ENCODE measurements around the gene SERHL2.
"Not testable (repeated sequence)": the region's sequence is repeated elsewhere in the genome, so short reads cannot be mapped to it uniquely, and the experiment has no call there.

Gene SERHL2, protein sequence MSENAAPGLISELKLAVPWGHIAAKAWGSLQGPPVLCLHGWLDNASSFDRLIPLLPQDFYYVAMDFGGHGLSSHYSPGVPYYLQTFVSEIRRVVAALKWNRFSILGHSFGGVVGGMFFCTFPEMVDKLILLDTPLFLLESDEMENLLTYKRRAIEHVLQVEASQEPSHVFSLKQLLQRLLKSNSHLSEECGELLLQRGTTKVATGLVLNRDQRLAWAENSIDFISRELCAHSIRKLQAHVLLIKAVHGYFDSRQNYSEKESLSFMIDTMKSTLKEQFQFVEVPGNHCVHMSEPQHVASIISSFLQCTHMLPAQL

DNA sequence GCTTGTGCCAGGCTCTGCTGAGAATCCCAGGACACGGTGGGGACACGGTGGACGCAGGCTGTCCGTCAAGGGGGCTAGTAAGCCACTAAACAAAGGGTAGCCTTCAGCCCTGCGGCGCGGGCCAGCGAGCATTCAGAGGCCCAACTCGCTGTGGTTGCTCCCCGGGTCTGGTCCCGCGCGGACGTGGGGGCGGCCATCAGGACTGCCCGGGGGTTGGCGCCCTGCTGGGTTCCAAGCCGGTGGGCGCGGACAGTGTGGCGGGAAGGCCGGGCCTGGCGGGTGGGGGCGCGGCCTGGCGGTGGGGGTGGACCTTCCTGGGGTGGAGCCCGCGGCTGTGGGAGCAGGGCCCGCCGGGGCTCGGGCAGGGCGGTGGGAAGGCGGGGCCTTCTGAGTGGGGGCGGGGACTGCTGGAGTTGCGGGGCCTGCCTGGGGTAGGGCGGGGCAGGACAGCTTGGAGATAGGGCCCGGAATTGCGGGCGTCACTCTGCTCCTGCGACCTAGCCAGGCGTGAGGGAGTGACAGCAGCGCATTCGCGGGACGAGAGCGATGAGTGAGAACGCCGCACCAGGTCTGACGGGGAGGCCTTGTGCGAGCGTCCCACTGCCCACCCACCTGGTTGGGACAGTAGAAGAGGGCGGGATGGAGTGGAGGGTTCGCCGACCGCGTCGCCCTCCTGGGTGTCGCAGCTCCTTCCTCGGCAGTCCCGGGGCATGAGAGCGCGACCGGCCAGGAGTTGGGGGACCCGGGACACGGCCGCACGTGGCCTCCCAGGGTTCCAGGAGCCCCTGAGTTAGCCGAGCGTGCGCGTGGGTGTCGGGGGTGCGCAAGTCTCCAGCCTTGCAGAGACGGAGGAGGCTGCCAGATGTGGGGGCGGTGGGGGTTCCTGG is at the start of gene SERHL2:
TSS of gene SERHL2 (plus strand) at position 482 of the 887 bp plus-strand sequence. CDS start at position 547, 65 bp downstream.
- peak; percentile 70 for DNase-seq (ENCODE audit: low spot score)

DNA sequence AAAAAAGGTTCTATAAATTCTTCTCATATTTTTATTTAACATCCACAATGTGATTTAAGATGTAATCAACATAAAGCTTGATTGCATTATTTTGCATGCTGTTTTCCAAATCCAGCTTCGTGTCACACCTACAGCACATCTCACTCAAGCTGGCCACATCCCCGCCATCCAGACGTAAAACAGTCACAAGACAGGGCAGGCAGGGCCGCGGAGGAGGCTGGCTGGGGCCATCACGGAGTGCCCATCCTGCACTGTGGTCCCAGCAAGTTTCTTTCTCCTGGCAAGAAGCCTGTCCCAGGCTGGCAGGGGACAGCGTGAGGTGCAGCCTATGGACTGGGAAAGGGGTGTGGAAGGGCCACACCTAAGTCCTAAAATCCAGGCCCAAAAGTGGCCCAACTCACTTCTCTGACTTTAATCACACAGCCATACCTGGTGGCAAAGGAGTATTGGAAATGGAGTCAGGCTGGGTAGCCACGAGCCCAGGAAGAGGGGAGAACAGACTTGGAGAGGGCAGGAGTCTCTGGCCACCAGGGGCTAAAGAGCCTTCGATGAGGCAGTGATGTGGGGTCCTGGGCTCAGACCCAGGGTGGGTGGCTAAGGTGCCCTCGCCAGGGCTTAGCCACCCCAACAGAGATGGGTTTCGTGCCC is 45.3 kb upstream of the SERHL2 start:
- DNase-seq (ENCODE audit: low spot score), result not testable (repeated sequence)

DNA sequence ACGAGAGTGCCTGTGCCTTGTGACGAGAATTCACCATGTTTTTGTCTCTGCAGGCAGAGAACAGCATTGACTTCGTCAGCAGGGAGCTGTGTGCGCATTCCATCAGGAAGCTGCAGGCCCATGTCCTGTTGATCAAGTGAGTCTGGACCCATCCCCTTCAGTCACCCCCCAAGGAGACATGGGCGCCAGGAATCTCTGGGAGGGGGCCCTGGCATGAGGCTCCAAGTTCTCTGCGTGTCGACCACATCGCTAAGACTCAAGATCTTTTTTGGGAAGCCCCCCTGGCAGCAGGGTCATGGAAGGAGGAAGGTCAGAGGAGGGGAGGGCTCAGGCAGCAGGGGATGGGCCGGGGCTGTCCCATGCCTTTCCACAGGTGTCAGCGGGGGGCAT is 44.8 kb upstream of the SERHL2 start:
- DNase-seq (ENCODE audit: low spot score), result not testable (repeated sequence)

DNA sequence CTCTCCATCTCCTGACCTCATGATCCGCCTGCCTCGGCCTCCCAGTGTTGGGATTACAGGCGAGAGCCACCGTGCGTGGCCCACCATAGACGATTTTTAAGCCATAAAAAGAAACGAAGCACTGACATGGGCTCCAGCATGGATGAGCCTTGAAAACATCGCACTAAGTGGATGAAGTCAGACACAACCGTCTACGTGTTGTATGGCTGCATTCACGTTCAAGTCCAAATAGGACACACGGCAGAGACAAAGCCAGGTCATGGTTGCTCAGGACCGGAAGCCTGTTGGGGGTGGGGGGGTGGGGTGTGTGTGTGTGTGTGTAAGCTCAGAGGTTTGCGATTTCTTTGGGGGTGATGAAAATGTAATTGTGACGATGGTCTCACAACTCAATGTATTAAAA is 44.2 kb upstream of the SERHL2 start:
- no peak for DNase-seq (ENCODE audit: low spot score)

DNA sequence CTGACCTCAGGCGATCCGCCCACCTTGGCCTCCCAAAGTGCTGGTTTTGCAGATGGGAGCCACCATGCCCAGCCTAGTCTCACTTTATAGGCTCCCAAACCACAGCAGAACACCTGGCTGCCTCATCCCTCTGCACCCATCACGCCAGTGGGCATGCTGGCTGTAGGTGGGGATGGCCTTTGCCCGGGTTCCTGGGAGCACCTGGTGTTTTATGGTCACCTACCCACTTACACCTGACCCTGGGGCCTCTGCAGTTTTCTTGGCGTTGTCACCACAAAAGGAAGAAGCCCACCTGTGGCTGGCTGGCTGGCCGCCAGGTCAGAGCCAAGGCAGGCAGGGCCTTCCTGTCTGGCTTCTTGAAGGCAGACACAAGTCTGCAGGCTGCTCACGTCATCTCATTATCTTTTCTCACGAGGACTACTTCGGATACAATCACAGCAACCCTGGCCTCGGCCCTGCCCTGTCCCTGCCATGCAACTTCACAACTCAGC is 42.3 kb upstream of the SERHL2 start:
- DNase-seq (ENCODE audit: low spot score), result no peak

DNA sequence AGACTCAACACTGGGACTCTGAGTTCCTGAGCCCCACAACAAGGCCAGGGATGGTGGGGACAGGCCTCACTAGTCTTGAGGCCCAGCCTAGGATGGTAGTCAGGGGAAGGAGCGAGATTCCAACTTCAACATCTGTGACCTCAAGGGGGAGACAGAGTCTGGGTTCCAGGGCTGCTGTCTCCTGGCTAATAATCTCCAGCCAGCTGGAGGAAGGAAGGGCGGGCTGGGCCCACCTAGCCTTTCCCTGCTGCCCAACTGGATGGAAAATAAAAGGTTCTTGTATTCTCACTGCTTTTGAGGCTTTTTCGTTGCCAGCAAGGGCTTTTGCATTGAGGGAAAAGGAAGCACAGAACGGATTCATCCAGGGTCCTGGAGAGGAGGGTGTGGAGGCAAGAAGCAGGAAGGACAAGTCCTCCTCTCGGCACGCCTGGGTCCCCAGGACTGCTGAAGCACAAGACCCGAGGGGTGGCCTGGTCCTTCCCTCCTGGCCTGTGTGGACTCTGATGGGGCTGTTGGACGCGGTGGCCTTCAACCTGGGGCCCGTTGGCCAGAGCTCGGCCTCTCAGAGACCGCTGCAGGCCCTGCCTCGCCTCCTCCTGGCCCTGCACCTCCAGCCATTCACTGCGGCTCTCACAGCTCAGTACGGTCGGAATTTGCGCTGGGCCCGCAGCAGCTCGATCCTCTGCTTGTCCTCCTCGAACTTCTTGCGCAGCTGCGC is 41.3 kb upstream of the SERHL2 start:
- DNase-seq (ENCODE audit: low spot score), result not testable (repeated sequence)

DNA sequence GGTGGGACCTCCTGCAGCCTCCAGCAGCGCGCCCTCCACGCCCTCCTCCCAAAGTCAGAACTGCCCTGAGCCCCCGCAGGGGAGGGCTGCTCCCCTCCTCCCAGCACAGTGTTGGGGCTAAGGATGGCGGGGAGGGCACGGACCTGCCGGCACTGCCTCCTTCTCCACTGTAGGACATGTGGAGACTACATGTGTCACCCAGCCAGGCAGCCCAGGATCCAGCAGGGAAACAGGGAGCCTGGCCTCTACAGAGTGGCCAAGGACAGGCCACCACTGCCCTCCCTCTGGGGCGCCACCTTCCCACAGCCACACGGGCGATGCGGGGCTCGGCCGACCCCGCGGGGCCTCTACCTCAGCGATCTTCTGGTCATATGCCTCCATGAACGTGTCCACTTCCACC is 39.4 kb upstream of the SERHL2 start:
- DNase-seq (ENCODE audit: low spot score), result not testable (repeated sequence)

DNA sequence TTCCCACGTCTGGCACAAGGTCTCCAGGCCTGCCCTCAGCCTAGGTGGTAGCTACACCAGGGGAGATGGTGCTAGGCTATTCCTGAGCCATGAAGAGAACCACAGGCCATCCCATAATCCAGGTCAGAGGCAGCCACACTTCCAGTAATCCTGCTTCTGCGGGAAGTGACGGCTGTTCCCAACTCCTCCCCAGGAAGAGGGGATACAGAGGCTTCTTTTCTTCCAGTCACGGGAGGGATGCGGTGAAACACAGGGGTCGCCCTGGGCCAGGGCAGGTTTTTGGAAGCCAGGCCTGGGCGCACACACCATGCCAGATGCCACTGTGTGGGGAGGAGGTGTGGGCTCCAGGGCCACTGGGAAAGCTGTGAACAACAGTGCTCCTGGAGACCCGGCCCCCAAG is 38.5 kb upstream of the SERHL2 start:
- DNase-seq (ENCODE audit: low spot score), result not testable (repeated sequence)

DNA sequence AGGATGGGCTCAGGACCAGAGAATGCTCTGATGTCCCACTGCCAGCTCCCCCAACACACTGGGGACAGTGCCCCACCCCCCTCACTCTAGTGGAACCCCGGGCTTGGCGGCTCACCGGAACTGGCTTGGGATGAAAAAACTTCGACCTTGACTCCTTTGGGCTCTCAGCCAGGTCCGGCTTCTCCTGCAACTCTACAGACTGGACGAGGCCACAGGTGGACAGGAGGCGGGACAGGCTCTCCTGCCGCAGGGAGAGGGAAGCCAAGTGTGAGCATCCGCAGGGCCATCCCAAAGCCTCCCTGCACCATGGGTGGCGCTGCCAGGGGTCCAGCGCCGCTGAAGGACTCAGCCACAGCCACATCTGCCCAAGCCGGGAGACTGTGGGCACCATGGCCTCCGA is 37.9 kb upstream of the SERHL2 start:
- no peak for DNase-seq (ENCODE audit: low spot score)

DNA sequence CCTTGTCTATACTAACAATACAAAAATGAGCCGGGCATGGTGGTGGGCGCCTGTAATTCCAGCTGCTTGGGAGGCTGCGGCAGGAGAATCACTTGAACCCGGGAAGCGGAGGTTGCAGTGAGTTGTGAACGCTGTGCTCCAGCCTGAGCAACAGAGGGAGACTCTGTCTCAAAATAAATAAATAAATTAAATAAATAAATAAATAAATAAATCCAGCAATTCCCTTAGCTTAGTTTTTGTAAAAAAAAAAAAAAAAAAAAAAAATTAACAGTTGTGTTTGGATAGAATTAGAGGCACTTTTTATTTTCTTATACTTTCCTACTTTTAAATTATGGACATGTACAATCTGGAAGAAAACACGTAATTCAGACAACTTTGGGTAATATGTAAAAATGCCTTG is 36.7 kb upstream of the SERHL2 start:
- not testable (repeated sequence) for DNase-seq (ENCODE audit: low spot score)

DNA sequence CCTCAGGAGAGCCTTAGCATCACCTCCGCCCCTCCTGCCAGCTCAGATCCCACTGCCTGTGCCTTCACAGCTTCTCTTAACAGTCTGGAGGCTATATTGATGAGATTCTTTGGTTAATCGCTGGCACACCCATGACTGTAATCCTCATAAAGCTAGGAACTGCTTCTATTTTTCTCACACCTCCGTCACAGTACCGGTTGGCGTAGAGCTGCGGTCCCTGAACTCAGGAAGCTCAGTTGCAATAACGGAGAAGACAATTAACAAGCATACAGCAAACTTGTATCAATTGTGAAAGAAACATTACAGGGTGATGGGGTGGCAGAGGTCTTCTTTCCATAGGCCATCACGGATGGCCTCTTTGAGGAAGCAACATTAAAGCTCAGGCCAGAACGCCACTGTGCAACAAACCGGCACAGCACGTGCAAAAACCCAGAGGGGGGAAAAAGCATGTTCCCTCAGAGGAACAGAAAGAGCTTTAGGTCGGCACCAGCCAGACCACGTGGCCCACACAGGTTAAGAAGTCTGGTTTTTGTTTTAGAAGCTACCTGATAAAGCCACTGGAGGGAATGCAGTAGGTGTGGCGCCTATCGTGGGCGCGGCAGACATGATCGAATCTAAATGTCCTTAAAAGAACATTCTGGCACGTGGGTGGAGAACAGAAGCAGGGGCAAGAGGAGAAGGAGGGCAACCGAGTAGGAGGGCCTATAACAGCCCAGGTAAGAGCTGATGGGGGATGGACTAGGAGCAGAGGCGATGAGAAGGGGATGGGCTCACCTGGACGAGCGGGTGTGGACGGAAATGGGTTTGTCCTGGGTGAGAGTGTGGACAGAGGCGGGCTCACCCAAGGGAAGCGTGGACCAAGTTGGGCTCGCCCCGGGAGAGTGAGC is 34.9 kb upstream of the SERHL2 start:
- not testable (repeated sequence) for DNase-seq (ENCODE audit: low spot score)

DNA sequence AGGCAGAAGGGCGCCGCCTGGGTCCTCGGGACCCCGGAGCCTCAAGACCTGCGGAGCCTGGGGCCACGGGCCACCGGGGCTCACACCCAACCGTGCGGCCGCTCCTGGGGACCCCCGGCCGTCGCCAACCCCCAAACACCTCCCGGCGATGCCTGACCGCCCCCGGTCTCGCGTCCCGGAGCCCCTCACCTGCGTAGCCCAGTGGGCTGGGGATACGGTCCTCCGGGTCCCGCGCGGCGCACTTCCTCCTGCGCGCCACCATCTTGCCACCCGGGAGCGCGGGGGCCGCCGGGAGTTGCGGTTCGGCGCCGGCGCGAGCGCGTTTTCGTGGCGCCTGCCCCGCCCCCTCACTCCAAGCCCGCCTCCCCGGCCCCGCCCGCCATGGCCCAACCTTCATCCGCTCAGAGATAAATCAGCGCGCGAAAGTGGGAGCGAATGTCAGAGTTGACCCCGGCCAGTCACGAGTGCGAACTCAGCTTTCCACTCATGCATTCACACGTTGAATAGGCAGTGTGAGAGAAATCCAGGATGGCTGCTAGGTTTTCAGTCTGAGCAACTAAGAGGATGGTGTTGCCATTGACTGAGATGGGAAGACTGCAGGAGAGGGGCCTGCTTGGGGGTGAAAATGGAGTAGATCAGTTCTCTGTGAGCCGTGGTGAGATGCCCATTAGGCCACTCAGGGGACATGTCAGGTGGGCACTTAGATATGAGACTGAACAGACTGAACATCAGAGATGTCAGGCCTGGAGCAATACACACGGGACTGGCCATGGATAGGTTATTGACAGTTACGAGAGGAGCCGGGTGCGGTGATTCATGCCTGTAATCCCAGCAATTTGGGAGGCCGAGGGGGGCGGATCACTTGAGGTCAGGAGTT is 34.0 kb upstream of the SERHL2 start, which contains the start of gene RRP7A:
TSS of gene RRP7A (minus strand) at position 272 of the 877 bp plus-strand sequence. CDS start at position 262, 10 bp downstream.
- peak; percentile 47 for DNase-seq (ENCODE audit: low spot score)

DNA sequence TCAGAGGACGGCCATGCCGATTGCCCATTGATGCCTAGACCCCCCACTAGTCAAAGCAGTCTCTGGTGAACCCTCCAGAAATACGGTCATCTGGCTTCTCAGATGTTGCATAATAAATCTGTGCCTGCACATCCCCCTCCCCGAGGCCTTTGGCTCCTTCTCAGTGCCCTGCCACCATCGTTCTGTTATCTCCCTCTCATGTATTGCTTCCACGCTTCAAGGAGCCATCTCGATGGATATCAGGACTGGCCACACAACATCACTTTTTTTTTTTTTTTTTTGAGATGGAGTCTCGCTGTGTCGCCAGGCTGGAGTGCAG is 32.6 kb upstream of the SERHL2 start:
- DNase-seq (ENCODE audit: low spot score), result no peak

DNA sequence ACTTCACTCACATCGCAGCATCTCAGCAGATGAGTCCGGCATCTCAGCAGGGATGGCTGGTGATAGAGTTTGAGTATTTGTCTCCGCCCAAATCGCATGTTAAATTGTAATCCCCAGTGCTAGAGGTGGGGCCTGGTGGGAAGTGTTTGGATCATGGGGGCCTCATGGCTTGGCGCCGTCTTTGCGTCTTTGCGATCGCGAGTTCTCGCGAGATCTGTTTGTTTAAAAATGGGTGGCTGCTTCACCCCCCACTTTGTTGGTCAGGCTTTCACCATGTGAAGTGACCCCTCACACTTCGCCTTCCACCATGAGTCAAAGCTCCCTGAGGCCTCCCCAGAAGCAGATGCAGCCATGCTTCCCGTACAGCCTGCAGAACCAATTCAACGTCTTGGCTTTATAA is 31.2 kb upstream of the SERHL2 start:
- no peak for DNase-seq (ENCODE audit: low spot score)

DNA sequence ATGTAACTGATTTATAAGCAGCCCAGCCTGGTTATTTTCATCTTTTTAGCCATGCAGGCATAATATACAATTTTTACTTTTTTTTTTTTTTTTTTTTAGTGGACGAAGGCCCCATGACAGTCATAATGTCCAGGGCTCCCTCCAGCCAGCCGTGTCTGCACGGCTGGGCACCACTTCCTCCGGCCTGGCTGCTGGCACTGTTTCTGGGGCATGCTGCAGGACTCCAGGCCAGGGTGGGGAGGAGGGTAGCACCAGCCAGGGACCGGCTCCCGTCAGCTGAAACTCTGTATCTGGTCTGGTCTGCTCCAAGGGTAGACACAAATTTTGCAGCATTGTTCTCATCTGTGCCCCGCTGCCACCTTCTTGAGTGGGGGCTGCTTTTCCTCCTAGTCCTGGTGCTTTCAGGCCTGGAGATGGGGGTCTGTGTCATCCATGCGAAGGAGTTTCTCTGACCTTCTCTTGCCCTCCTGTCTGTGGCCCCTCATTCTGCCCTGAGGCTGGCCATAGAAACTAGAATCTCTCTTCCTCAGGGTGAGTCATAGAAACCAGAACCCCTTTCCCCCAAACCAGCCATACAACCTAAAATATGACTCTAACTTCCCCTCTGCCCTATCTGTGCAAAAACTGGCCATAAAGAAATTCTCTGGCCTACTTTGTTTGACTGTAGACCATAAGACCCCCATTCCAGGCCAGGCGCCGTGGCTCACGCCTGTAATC is 25.0 kb upstream of the SERHL2 start:
- no peak for DNase-seq (ENCODE audit: low spot score)

DNA sequence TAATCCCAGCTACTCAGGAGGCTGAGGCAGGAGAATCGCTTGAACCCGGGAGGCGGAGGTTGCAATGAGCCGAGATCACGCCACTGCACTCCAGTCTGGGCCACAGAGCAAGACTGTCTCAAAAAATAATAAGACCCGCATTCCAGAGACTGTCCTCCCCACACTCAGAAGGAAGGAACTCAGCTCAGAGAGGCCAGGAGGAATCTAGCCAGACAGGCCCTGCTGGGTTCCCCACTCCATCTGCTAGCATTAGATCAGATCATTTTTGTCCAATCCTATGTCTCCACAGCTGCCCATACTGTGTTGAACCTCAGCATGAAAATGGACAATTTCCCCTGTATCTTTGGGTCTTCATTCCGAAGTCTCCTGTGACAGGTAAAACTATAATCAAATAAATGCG is 24.3 kb upstream of the SERHL2 start:
- DNase-seq (ENCODE audit: low spot score), result not testable (repeated sequence)

DNA sequence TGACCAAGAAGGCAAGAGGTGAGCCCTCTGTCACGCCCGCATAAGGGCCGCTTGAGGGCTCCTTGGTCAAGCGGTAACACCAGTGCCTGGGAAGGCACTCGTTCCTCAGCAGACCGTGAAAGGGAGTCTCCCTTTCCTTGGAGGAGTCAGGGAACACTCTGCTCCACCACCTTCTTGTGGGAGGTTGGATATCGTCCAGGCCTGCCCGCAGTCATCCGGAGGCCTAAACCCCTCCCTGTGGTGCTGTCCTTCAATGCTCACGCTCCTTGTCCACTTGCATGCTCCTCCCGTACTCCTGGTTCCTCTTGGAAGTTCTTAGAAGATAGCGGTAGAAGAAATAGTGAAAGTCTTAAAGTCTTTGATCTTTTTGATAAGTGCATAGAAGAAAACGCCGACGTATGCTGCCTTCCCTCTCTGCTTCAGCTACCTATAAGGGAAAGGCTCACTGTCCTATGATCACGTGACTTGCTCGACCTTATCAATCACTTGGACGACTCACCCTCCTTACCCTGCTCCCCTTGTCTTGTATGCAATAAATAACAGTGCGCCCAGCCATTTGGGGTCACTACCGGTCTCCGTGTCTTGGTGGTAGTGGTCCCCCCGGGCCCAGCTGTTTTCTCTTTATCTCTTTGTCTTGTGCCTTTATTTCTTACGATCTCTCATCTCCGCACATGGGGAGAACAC is 22.2 kb upstream of the SERHL2 start:
- not testable (repeated sequence) for DNase-seq (ENCODE audit: low spot score)

DNA sequence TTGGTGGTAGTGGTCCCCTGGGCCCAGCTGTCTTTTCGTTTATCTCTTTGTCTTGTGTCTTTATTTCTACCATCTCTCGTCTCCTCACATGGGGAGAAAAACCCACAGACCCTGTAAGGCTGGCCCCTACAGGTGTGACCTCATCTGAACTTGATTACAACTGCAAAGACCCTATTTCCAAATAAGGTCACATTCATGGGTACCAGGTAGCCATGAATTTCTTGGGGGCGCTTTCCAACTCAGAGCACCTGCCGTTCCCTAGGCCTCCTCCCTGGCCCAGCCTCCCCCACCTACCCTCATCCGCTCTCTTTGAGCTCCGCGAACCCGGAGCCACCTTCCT is 20.1 kb upstream of the SERHL2 start:
- no peak for DNase-seq (ENCODE audit: low spot score)
